K562 (cell line): ENCODE measurements around the gene CPLANE2. TPM values are rescaled to one million over a fixed set of nuclear protein-coding genes. Genes with fewer than 3 reads are reported as not detected.

ENCODE experiments used
- ATAC-seq: fragments of 200-7000 bp; cut with Tn5 transposase; 3 replicates; pipeline ENCODE4 v1.9.1; 2020; ENCODE audit warnings: moderate library complexity
- BruUV-seq: library from RNA; stranded (reverse); fragments of 400-500 nt; replicated peaks from 2 replicates; lab custom pipeline; 2021; lab: Mats Ljungman, UMichigan
- CTCF ChIA-PET: fragments of 300-600 bp; formaldehyde crosslinking; extraction: SDS; loops from one replicate; lab custom pipeline; 2021; ENCODE audit warnings: low intra/inter-chr PET ratio; lab: Yijun Ruan, JAX
- POLR2A ChIA-PET: fragments of 300-600, 350-650 bp; sonication (Branson Sonifier 250); formaldehyde crosslinking; extraction: SDS; loops from one replicate; lab custom pipeline; 2021; ENCODE audit warnings: antibody characterized with exemption, inconsistent platforms; lab: Yijun Ruan, JAX
- DNase-seq, 4 experiments: peaks; one replicate each; pipeline versions ENCODE4 v3.0.0 to v3.0.0-alpha.2; 2011 to 2018; ENCODE audit warnings: low spot score in 3 of 4, mixed read lengths in 3 of 4; ENCODE audit errors: extremely low read depth in 1 of 4
- FAIRE-seq: peaks from 2 replicates; lab custom pipeline; 2011; peaks lifted over from hg19 to GRCh38; lab: Jason Lieb, UNC
- H2AFZ ChIP-seq: 2 replicates; pipeline ENCODE4 v1.6.0; 2011; ENCODE audit warnings: low read depth, low read length, control low read depth, inconsistent platforms
- H3K27ac ChIP-seq: fragments of 200-600 bp; 3 replicates; pipeline ENCODE4 v1.8.0; 2011; ENCODE audit warnings: low read depth, mild to moderate bottlenecking, control low read depth, inconsistent platforms, low read length, moderate library complexity, mixed read lengths; ENCODE audit errors: extremely low read depth
- H3K27me3 ChIP-seq, 2 experiments: fragments of 300-600 bp in 1 of 2; 2 replicates in 1 of 2; 3 replicates in 1 of 2; pipeline versions ENCODE4 v1.6.0 to v1.8.0; 2011; ENCODE audit warnings: inconsistent platforms in 2 of 2, low read length in 2 of 2, mild to moderate bottlenecking in 1 of 2, mixed read lengths in 1 of 2, moderate library complexity in 1 of 2; ENCODE audit not compliant: control insufficient read depth in 2 of 2, insufficient read depth in 2 of 2
- H3K36me3 ChIP-seq: fragments of 300-600 bp; 3 replicates; pipeline ENCODE4 v1.8.0; 2011; ENCODE audit warnings: mild to moderate bottlenecking, low read length, inconsistent platforms; ENCODE audit not compliant: control insufficient read depth, insufficient read depth
- H3K4me1 ChIP-seq, 2 experiments: fragments of 200-600 bp in 1 of 2; replicated peaks in 1 of 2; 2 replicates in 1 of 2; 3 replicates in 1 of 2; pipeline versions ENCODE4 v1.5.1 to v1.8.0; 2011; ENCODE audit warnings: inconsistent platforms in 2 of 2, low read length in 2 of 2, mild to moderate bottlenecking in 1 of 2, mixed read lengths in 1 of 2, moderate library complexity in 1 of 2; ENCODE audit not compliant: control insufficient read depth in 2 of 2, insufficient read depth in 2 of 2
- H3K4me2 ChIP-seq: 2 replicates; pipeline ENCODE4 v1.6.1; 2011; ENCODE audit warnings: low read length, control low read depth, inconsistent platforms, mixed read lengths; ENCODE audit not compliant: insufficient read depth
- H3K4me3 ChIP-seq: fragments of 200-600 bp; sonication (generic), shearing (Covaris generic); 2 replicates; pipeline ENCODE4 v1.5.1; 2016; ENCODE audit warnings: control low read depth, inconsistent platforms
- H3K79me2 ChIP-seq: fragments of 200-600 bp; 3 replicates; pipeline ENCODE4 v1.8.0; 2011; ENCODE audit warnings: low read length, inconsistent platforms; ENCODE audit not compliant: control insufficient read depth, insufficient read depth
- H3K9ac ChIP-seq, 2 experiments: 2 replicates each; pipeline versions ENCODE4 v1.6.0 to v1.6.1; 2011; ENCODE audit warnings: low read depth in 2 of 2, low read length in 2 of 2, control low read depth in 1 of 2, inconsistent platforms in 1 of 2, mild to moderate bottlenecking in 1 of 2, mixed read lengths in 1 of 2; ENCODE audit not compliant: insufficient read depth in 1 of 2
- H3K9me1 ChIP-seq: one replicate; pipeline ENCODE4 v1.6.0; 2011; ENCODE audit warnings: inconsistent platforms, mild to moderate bottlenecking, low read length, moderate library complexity; ENCODE audit not compliant: control insufficient read depth, insufficient read depth
- H3K9me3 ChIP-seq: replicated peaks from 2 replicates; pipeline ENCODE4 v1.5.1; 2011; ENCODE audit warnings: low read depth, low read length, inconsistent platforms; ENCODE audit not compliant: control insufficient read depth, insufficient read depth
- H4K20me1 ChIP-seq: replicated peaks from 2 replicates; pipeline ENCODE4 v1.6.1; 2011; ENCODE audit warnings: low read length, inconsistent platforms, mixed read lengths; ENCODE audit not compliant: control insufficient read depth, insufficient read depth
- ADNP ChIP-seq: fragments of 200-800 bp; sonication (Bioruptor generic); IDR thresholded peaks from 2 replicates; pipeline ENCODE4 v1.6.1; 2016; ENCODE audit warnings: missing genetic modification characterization, missing compliant biosample characterization
- CREM ChIP-seq: IDR thresholded peaks from 2 replicates; pipeline ENCODE4 v1.6.1; 2014; ENCODE audit warnings: antibody characterized with exemption, low read depth
- NRF1 ChIP-seq, 2 experiments: fragments of 450-650 bp; IDR thresholded peaks in 1 of 2; conservative IDR thresholded peaks in 1 of 2; 2 replicates each; pipeline ENCODE4 v1.6.1; 2014; ENCODE audit warnings: mild to moderate bottlenecking in 2 of 2
- REST ChIP-seq, 2 experiments: fragments of 450-650 bp; formaldehyde crosslinking in 1 of 2; IDR thresholded peaks; 2 replicates each; pipeline versions ENCODE4 v1.4.0 to v1.6.1; 2014 to 2020; ENCODE audit warnings: mild to moderate bottlenecking in 2 of 2, borderline replicate concordance in 1 of 2, low read depth in 1 of 2
- SMARCB1 ChIP-seq: IDR thresholded peaks from 2 replicates; pipeline ENCODE4 v1.6.1; 2011; ENCODE audit warnings: improper control_type of control experiment, low read depth; ENCODE audit not compliant: insufficient read length
- ZBTB7A ChIP-seq: IDR thresholded peaks from 2 replicates; pipeline ENCODE4 v1.6.1; 2011; ENCODE audit warnings: low read depth, mild to moderate bottlenecking, low read length, moderate library complexity, borderline replicate concordance; ENCODE audit not compliant: control insufficient read depth
- ZNF124 ChIP-seq: sonication (generic); formaldehyde crosslinking; IDR thresholded peaks from 2 replicates; pipeline ENCODE4 v1.8.1; 2022; ENCODE audit warnings: missing genetic modification reagents
- ZNF197 ChIP-seq: fragments of 200-800 bp; sonication (Bioruptor generic); IDR thresholded peaks from 2 replicates; pipeline ENCODE4 v1.6.1; 2016; ENCODE audit warnings: low read depth, missing genetic modification characterization, missing compliant biosample characterization
- WGBS: fragments of 100-300 bp; shearing (Covaris generic); methylation state at CpG from one replicate; pipeline ENCODE4 v1.1.6; 2016; ENCODE audit warnings: low coverage, mixed read lengths; ENCODE audit not compliant: insufficient coverage; ENCODE audit errors: missing lambda C conversion rate; 5-methylcytosine and 5-hydroxymethylcytosine counted together
- in situ Hi-C: fragments of 300-500 bp; cut with MboI; formaldehyde crosslinking; loops from 4 replicates; pipeline ENCODE4 v1.15.0; 2018; ENCODE audit warnings: inconsistent platforms, mixed read lengths
- intact Hi-C: fragments of 100-400 bp; cut with micrococcal nuclease; formaldehyde crosslinking; loops from 2 replicates; pipeline ENCODE4 v1.14.2; 2022
- polyA plus RNA-seq, 8 experiments: library from polyadenylated mRNA; depleted of rRNA in 4 of 8; stranded (reverse) in 5 of 8; unstranded in 3 of 8; fragments of >200 nt; fragmentation: Nextera tagmentation in 2 of 8; fragmentation: Illumina TruSeq in 1 of 8; extraction: Ambion mirVana in 2 of 8; extraction: Trizol in 1 of 8; gene quantifications; 2 replicates each; pipeline versions ENCODE4 v1.2.1 to v1.2.3, GENCODE V29; 2011 to 2014; ENCODE audit warnings: inconsistent platforms in 1 of 8, missing spikeins in 1 of 8
- total RNA-seq, 7 experiments: library from RNA; depleted of rRNA in 6 of 7; stranded (reverse); fragments of >200 nt in 6 of 7; fragmentation: Illumina TruSeq in 2 of 7; extraction: Trizol in 2 of 7; gene quantifications; 2 replicates each; pipeline versions ENCODE4 v1.2.1 to v1.2.3, GENCODE V29; 2011 to 2021; ENCODE audit warnings: low replicate concordance in 1 of 7
- TF ChIP-seq, protein P1 (sequence below): sonication (generic); formaldehyde crosslinking; IDR thresholded peaks from 2 replicates; pipeline ENCODE4 v1.8.1; 2023; ENCODE audit warnings: mild to moderate bottlenecking, missing genetic modification reagents
- TF ChIP-seq, protein P2 (sequence below): fragments of 250-450 bp; sonication (Bioruptor Pico); IDR thresholded peaks from 2 replicates; pipeline ENCODE4 v1.5.0; 2020; ENCODE audit warnings: mild to moderate bottlenecking

CPLANE2 gene
- total and polyA plus RNA-seq, 9 of the 15 experiments (the other 6 are each of a cell fraction or from before 2014, with no cell fraction given) = 0.17 to 20.9 (median 8.1) TPM

DNA sequence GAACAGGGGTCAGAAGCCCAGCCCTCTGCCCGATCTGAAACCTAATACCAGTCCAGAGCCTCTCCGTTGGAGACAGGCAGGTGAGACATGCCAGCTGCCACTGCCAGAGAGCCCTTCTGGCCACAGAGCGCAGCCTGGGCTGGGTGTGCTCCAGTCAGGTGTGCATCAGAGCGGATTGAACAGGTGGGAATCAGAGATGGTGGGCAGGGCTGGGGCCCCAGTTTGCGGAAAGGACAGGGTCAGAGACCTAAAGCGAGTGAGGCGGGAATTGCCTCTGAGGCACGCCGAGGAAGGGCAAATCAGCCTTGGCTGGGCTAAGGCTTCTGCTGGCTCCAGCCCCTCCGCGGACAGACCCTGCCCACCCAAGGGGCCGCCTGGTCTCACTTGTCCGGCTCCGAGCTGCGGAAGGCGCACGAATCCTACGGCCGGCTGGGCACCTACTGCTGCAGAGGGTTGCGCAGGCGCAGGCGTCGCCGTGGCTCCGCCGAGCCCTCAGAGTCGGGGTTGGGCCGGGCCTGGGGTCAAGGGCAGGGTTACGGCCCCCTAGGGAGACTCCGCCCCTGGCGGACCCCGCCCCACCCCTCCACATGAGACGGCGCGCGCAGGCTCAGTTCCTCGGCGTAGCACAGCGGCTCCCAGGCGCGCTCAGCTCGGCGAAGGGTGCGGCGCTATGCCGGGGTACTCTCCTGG is 10.3 kb downstream of the CPLANE2 start:
- 0 out of 4 replicates have a peak overlapping the region, but pooled peaks of 1 of the 2 experiments have one; percentile 6 for H3K9ac ChIP-seq
- WGBS = 82% methylated on average over 13 of the region's 46 CpGs
- BruUV-seq = no TSS peak
- peaks cover 8% of the 10 kb centered on the region; the same call in 2 of the 3 replicates for H3K36me3 ChIP-seq
- no peak overlapping the region for H3K4me3 ChIP-seq
- H3K79me2 ChIP-seq = no peaks in the 10 kb centered on the region
- ChIA-PET POLR2A (no interaction called here), CTCF (no interaction called here)
- H3K9me3 ChIP-seq = no peaks in the 10 kb centered on the region
- in situ Hi-C loops = no loop called here
- FAIRE-seq = no peak
- peaks cover 31 to 42% of the 10 kb centered on the region in 2 experiments; a peak in 4 of 5 replicates for H3K4me1 ChIP-seq
- H3K9me1 ChIP-seq = no peaks in the 10 kb centered on the region
- no peaks in the 10 kb centered on the region for H3K27me3 ChIP-seq
- ATAC-seq = no peak
- no peak overlapping the region for H2AFZ ChIP-seq
- H3K27ac ChIP-seq = no peak overlapping the region
- intact Hi-C loops = no loop called here
- H3K4me2 ChIP-seq = no peak overlapping the region
- DNase-seq = no peak
- H4K20me1 ChIP-seq = no peaks in the 10 kb centered on the region
- no peak for TF ChIP-seq ZNF124 (CRISPR knock-in tag)
- TF ChIP-seq NRF1 (conservative IDR thresholded peaks at IDR 0.05 in 1 of 2, IDR thresholded peaks at IDR 0.05 in 1 of 2) = no peak
- no peak for TF ChIP-seq SMARCB1
- TF ChIP-seq, protein P1, sequence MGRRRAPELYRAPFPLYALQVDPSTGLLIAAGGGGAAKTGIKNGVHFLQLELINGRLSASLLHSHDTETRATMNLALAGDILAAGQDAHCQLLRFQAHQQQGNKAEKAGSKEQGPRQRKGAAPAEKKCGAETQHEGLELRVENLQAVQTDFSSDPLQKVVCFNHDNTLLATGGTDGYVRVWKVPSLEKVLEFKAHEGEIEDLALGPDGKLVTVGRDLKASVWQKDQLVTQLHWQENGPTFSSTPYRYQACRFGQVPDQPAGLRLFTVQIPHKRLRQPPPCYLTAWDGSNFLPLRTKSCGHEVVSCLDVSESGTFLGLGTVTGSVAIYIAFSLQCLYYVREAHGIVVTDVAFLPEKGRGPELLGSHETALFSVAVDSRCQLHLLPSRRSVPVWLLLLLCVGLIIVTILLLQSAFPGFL (CRISPR knock-in tag) = no peak
- 0 out of 2 replicates have a peak, but pooled peaks have one; percentile 13 for TF ChIP-seq ZBTB7A
- no peak for TF ChIP-seq CREM
- TF ChIP-seq ZNF197 = no peak
- TF ChIP-seq, protein P2, sequence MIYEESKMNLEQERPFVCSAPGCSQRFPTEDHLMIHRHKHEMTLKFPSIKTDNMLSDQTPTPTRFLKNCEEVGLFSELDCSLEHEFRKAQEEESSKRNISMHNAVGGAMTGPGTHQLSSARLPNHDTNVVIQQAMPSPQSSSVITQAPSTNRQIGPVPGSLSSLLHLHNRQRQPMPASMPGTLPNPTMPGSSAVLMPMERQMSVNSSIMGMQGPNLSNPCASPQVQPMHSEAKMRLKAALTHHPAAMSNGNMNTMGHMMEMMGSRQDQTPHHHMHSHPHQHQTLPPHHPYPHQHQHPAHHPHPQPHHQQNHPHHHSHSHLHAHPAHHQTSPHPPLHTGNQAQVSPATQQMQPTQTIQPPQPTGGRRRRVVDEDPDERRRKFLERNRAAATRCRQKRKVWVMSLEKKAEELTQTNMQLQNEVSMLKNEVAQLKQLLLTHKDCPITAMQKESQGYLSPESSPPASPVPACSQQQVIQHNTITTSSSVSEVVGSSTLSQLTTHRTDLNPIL (CRISPR knock-in tag) = no peak
- TF ChIP-seq ADNP = no peak
- no peak for TF ChIP-seq REST (IDR thresholded peaks at IDR 0.05; ENCODE audit: borderline replicate concordance)
- no peak for TF ChIP-seq REST (CRISPR knock-in tag; IDR thresholded peaks at IDR 0.05; ENCODE audit: low read depth)
